ENCODE results near the gene RACK1. TPM values are rescaled to one million over a fixed set of nuclear protein-coding genes. Genes with fewer than 3 reads are reported as not detected.

RACK1 gene
- polyA plus RNA-seq, 1 of the 3 experiments (the other 2 are of a cell fraction): 4,715 TPM

- DNase-seq: peak; percentile 69
- Histone ChIP-seq H3K36me3 (replicated peaks in 1 of 2; ENCODE audit: control insufficient read depth in 1 of 2, insufficient read depth in 2 of 2, low read length in 1 of 2) (no peaks in the 10 kb centered on the region), H3K79me2 (ENCODE audit: insufficient read depth) (peaks cover 6% of the 10 kb centered on the region; the same call in 1 of the 2 replicates), H3K9ac (no peak overlapping the region), H3F3A (replicated peaks; ENCODE audit: insufficient read depth) (peaks cover 1% of the 10 kb centered on the region), H3K27ac (ENCODE audit: low read depth in 2 of 2, low read length in 1 of 2) (no peak overlapping the region; a peak in 1 of 4 replicates), H3K4me3 (ENCODE audit: low read depth in 2 of 2, low read length in 1 of 2) (no peak overlapping the region), H3K4me2 (no peak overlapping the region), H3K9me2 (no peaks in the 10 kb centered on the region), H3K9me3 (no peaks in the 10 kb centered on the region), H4K20me1 (ENCODE audit: insufficient read depth) (no peaks in the 10 kb centered on the region), H2AFZ (ENCODE audit: low read depth) (no peak overlapping the region), H3K27me3 (ENCODE audit: insufficient read depth) (no peaks in the 10 kb centered on the region), H3K4me1 (ENCODE audit: control insufficient read depth in 1 of 2, insufficient read depth in 2 of 2, low read depth in 1 of 2, low read length in 1 of 2) (peaks cover 0 to 18% of the 10 kb centered on the region in 2 experiments; a peak in 1 of 4 replicates)
- WGBS (ENCODE audit: low lambda C conversion rate): 85% methylated on average over 18 of the region's 21 CpGs
- CTCF ChIA-PET: interaction anchor here (0.8 to 3.3 kb wide), 5 partner anchors 9 to 23 kb away, joined by 3 to 10 read pairs (median 4); partner anchors contain the start of gene TRIM7
- TF ChIP-seq MAX (IDR thresholded peaks at IDR 0.05; ENCODE audit: low read depth) (no peak), PBX3 (IDR thresholded peaks at IDR 0.05) (no peak), NRF1 (IDR thresholded peaks at IDR 0.05; ENCODE audit: low read depth, low read length) (no peak), POLR2AphosphoS5 (IDR thresholded peaks at IDR 0.05; ENCODE audit: low read depth, low read length) (no peak), MXI1 (IDR thresholded peaks at IDR 0.05; ENCODE audit: low read depth, low read length) (no peak), YY1 (IDR thresholded peaks at IDR 0.05; ENCODE audit: low read depth) (no peak), ZBTB33 (IDR thresholded peaks at IDR 0.05; ENCODE audit: borderline replicate concordance, low read depth) (no peak), EZH2phosphoT487 (IDR thresholded peaks at IDR 0.05; ENCODE audit: borderline replicate concordance, low read depth) (no peak), RCOR1 (IDR thresholded peaks at IDR 0.05; ENCODE audit: low read length) (no peak), CHD2 (IDR thresholded peaks at IDR 0.05; ENCODE audit: low read length, partially characterized antibody) (no peak), RXRA (IDR thresholded peaks at IDR 0.05; ENCODE audit: borderline replicate concordance, low read depth) (no peak), CTCF (IDR thresholded peaks at IDR 0.05) (no peak), SMC3 (IDR thresholded peaks at IDR 0.05; ENCODE audit: low read depth, low read length) (no peak), GABPA (IDR thresholded peaks at IDR 0.05; ENCODE audit: low read depth) (no peak), RFX5 (IDR thresholded peaks at IDR 0.05; ENCODE audit: low read length) (no peak), SIN3A (IDR thresholded peaks at IDR 0.05; ENCODE audit: borderline replicate concordance, low read depth, low read length) (no peak), TAF1 (IDR thresholded peaks at IDR 0.05; ENCODE audit: borderline replicate concordance, low read depth, low read length) (no peak), IRF3 (IDR thresholded peaks at IDR 0.05; ENCODE audit: low read depth, low read length) (no peak), FOXM1 (IDR thresholded peaks at IDR 0.05; ENCODE audit: low read depth) (no peak), REST (IDR thresholded peaks at IDR 0.05; ENCODE audit: low read depth, low read length) (no peak)
- POLR2A ChIA-PET: no interaction called here
Observed at GRCh38 chr5:181194489-181195248, 49.0 kb downstream of the RACK1 start.
